GM18907 (cell line): ENCODE data around the gene TST.

Experiments used
- ATAC-seq: cut with Tn5 transposase; IDR thresholded peaks from one replicate; pipeline ENCODE4 v1.9.1; 2021; ENCODE audit warnings: mild to moderate bottlenecking, moderate library complexity; ENCODE audit not compliant: unreplicated experiment

Gene TST

DNA sequence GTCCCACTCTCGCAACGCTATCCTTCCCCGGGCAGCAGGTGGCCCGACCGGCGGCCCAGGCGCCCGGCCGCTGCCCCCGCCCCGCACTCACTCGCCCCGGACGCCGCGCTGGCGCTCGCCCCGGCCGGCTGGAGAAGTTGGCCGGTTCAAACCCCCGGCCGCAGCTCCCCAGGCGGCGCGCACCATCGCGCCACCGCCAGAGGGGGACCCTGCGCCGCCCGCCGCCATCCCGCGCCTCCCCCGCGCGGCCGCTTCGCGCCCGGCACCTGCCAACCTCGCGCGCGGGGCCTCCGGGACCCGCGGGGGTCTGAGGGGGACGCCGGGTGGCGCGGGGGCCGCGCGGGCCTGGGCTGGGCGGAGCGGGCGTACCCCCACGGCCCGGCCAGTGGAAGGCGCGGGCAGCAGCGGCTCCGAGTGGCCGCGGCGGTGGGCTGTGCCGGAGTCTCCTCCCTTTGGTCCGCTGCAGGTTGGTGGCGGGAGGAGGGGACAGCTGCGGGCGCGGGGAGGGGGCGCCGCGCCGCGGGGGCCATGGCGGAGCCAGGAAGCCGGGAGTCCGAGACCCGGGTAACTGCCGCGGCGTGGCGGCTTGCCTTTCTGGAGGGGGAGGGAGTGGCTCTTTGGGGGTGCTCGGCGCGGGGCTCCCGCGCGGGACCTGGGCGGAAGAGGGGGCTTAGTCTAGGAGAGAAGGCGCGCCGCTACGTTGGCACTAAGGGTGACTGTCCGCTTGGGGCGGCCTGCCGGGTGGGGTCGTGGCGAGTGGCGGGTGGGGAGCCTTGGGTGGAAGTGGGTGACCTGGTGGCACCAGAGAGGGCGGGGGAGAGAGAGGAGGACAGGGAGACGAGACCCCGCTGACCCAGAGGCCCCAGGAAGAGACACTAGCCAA lies at the start of gene TST, which contains the start of gene MPST:
Gene TST, minus strand, starts transcription at position 139 of the 883 bp plus-strand sequence. CDS start 715 bp downstream, outside the sequence.
Gene MPST, plus strand, starts transcription at position 434 of the 883 bp plus-strand sequence. Its CDS starts 95 bp downstream, at position 529.
- ATAC-seq, result peak; percentile 73

DNA sequence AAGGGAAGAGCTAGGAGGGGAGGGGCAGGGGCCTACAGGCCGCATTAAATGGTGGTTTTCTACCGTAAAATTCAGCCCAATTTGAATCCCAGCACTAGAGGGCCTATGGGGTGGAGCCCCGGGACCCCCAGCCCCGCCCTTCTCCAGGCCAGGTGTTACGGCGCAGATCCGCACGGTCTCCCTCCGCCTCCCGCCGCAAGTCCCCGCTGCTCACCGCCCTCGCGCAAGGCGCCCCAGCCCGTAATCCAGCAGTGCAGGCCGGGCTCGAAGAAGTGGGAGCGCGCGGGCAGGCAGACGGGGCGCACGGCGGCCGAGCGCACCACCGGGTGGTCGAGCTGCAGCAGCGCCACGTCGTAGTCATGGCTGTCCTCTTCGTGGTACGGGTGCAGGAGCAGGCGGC lies 49.6 kb upstream of the TST start:
- no peak for ATAC-seq

DNA sequence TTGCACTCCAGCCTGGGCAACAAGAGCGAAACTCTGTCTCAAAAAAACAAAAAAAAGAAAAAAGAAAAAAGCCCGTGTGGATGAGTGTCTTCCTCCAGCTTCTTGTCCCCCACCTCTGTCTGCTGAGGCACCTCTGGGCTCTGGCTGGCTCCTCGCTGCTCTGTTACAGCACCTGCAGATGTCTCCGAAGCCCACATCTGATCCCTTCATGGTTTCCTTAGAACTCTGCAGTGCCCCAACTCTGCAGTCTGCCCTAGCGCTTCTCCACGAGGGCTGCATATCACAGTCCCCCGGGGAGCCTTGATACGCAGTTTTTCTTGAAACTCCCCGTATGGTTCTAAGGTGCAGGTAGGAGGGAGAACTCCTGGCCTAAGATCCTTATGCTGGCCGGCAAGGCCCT lies 48.2 kb upstream of the TST start:
- no peak for ATAC-seq

DNA sequence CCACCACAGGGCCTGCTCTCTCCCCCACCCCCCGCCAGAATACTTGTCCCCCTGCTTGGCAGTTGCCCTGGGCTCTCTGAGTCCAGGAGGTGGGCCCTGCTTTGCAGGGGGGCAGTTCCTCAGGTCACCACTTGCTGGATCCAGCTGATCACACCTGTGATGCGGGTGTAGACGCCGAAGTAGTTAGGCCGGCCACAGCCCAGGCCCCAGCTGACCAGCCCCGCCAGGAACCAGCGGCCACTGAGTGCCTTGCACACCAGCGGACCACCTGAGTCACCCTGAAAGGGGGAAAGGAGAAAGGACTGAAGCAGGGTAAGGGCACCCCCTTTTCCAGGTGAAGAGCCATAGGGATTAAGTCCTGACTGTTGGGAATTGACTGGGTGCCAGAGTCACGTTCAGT lies 46.7 kb upstream of the TST start:
- ATAC-seq, result no peak

DNA sequence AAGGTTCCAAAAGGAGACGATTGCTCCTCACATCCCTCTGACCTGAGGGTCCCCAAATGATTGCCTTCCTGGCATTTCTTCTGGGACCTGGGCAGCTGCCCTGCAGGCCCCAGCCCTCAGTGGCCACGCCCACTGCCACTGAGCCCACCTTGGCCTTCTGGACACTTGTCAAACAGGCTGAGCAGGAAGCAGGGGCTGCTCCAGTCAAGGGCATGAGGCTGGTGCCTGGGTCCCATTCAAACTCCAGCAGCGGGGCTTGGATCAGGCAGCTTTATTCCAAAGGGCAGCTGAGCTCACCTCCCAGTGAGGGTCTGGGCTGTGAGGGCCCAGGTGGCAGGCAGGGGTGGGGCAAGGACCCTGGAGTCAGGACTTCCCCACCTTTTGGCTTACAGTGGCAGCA lies 45.9 kb upstream of the TST start:
- ATAC-seq, result no peak

DNA sequence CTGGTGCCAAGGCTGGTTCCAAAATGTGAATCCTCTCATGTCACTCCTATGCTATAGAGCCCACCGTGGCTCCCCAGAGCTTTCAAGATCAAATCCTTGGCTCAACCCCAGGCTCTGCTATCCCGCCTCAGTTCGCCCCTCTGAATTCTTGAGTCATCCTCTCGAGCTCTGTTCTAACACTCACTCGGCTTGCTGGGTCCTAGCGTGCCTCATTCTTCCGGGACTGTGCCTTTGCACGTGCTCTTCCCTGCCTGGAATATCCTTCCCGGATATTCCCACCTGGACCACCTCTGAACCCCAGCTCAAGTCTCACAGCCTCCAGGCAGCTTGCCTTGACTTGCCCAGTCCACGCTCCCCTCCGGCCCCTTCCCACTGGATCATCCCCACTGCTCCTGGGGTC lies 45.3 kb upstream of the TST start:
- ATAC-seq, result no peak

DNA sequence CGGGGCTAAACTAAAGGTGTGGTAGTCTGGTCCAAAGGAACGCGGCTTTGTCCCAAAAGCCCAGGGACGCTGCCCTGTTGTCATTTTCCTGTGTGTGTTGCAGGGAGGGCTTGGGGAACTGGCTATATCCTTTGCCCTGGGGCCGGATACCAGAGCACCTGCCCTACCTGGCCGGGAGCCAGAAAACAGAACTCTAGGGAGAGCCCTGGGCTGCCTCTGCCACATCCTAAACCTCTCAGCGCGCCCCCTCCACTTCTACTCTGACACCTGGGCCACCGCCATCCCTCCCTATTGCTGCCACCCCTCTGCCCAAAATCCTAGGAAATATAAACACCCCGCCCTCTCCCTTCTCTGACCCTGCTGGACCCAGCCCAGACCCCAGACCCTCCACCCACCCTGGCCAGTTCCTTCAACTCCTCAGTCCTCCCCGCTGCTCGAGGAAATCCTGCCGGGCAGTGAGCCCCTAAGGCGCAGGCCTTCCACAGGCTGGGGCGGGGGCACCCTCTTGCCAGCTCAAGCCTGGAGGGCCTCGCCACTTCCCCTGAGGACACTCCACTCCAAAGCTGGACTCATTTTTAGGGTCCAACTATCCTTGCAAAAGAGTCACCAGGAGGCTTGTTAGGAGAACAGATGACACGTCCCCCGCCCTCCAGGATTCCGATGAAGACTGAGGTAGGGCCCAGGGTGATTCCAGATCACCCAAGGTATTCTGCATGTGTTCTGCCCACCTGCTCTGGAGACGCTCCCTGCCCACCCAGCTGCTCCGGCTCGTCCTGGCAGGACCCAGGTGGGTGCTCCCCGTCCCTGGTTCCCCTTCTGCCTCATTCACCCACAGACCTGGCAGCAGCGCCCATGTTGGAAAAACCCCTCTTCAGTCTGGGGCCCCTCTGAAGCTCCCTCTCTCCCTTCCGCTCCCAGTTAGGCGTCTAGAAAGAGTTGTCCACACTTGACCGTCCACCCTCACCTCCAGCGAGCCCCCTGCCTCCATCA lies 44.5 kb upstream of the TST start:
- ATAC-seq, result no peak

DNA sequence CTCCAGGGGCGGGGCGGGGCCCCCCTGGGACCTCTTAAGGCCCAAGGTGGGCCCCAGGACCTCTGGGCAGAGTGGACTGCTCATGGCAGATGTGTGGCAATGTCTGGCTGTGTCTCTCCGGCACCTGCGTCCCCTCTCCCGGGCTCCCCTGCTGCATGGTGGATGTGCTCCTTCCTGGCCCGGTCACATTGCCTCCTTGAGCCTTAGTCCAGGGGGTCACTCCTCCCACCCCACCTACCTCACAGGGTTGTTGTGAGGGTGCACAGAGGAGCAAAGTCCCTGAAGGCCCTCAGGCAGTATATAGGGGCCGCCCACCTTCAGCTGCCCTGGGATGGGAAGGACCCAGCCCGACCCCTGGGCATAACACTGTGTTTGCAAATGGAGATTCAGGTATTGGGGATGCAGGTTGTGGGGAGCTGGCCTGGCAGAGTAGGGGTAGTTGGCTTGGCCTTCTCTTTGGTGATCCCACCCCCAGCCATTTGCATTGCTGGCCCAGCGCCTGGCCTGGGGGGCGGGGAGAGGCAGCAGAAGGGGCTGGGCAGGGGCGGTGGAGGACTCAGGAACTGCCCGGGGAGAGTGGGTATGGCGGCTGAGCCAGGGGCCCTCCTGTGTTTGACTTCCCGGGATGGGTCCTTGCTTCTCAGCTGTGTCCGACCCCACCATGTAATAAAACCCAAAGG lies 43.6 kb upstream of the TST start:
- no peak for ATAC-seq

DNA sequence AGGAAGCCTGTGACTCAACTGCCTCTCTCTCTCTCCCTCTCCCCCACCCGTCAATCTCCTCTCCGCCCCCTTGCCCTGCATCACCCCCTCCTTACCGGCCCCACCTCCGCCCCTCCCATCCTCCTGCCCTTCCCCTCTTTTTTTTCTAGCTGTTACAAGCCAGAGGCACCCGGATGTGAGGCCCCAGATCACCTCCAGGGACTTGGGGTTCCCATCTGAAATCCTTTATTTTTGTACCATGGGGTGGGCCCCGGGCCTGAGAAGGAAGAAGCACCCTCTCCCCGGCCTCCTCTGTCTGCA lies 43.1 kb upstream of the TST start:
- no peak for ATAC-seq

DNA sequence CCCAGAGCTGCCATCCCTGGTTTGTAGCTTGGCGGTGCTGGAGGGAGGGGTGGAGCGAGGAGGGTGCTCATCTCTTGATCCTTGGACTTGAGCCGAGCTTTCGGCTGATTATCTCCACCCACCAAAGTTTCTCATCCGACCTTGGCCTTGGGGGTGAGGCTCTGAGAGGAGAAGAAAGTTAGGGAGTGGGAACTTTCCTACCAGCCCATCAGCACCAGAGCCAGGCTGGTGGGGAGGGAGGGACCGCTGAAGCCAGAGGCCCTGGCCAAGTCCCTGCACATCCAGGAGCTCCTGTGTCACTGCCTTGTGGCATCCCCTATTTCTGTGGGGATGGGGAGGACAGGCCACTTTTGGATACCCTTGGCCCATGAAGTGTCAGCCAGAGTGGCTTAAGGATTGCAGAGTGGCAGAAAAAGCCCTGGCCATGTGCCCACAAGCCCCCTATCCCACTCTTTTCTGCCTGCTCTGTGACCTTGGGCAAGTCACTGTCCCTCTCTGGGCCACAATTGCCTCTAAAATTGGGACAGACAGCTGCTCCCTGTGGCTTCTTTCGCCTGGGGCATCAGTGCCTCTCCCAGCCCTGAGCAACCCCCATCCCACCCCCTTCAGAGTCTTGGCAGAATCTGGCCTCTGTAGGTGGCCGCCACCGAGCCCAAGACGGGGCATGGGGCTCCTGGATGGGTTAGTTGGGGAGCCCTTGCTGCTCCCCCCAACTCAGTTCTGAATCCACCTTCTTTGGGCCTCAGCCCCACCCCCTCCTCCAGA lies 42.5 kb upstream of the TST start:
- ATAC-seq, result no peak

DNA sequence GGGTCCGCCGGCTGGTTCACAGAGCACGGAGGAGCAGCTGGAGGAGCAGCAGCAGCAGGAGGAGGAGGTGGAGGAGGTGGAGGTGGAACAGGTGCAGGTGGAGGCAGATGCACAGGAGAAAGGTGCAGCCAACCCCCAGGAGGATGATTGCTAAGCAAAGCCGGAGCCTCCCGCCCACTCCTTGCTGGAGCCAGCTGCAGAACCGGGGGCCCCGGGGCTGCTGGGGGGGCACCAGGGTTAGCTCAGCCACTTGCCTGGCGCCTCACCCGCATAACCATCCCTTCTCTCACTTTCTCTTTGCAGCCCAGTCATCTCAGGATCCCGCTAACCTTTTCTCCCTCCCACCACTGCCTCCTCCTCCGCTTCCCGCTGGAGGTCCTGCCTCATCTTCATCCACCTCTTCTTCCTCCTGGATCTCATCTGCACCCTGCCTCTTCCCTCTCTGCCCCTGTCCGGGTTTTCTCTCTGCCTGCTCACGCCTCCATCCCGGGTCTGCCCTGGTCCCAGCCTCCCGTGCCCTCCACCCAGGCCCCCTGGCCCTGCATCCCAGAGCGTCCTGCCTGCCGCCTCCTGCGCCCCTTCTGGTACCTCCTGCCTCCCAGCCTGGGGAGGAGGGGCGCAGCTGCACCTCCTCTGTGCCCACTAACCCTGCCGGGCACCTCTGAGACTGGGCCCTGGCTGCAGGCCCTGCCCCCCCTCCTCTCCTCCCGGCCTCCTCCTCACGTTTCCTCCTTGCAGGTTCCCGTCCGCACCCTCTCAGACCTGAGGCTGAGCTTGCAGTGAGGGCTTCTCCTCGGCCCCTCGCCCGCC lies 41.8 kb upstream of the TST start:
- no peak for ATAC-seq

DNA sequence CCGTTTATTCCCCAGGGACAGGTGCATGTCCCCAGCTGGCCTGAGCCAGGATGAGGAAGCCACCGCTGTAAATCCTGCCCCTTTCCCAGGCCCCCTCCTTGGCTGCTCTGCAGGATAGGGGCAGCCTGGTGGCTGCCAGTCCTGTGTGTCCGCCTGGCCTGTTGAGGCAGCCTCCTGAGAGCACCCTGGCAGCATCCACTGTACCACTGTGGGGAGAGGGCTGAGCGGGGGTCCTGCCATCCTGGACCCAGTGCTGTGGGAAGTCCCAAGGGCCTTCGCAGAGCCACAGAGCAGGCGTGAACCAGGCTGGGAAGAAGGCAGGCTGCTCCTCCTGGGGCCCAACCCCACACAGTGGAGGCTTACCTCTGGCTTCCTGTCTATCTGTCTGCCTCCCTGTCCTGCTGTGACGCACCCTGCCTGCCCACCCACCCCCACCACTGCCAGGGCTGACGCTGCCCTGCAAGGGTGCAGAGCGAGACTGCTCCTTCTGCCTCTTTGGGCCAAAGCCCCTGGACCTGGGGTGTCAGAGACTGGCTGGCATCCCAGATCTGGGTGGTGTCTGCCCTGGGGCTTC lies 40.7 kb upstream of the TST start:
- ATAC-seq, result no peak

DNA sequence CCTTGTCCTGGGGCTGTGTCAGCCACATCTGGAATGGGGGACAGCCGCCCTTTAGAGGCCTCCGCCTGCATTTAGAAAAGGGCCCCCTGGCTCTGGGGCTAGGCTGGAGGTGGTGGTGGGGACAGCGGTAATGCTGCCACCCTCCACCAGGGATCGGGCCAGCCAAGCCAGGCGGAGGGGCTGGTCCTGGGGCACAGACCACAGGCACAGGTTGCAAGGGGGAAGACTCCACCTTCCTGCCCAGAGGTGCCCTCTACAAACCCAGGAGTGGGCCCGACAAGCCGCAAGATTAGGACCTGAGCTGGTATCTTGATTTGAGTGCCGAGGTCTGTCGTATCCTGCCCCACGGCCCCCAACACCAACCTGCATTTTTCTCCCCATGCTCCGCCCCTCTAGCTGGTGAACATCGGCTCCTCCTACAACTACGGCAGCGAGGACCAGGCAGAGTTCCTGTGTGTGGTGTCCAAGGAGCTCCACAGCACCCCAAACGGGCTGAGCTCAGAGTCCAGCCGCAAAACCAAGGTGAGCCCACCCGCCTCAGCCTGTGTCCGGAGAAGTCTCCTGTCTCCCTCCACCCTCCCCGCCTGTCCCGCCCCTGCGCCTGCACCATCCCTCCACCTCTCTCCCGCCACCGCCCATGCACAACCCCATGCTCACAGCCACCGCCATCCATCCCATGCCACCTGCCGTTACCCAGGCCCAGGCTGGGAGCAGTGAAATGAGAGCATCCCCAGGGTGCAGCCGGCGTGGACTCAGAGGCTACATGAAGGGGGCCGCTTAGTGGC lies 39.9 kb upstream of the TST start:
- ATAC-seq, result no peak

DNA sequence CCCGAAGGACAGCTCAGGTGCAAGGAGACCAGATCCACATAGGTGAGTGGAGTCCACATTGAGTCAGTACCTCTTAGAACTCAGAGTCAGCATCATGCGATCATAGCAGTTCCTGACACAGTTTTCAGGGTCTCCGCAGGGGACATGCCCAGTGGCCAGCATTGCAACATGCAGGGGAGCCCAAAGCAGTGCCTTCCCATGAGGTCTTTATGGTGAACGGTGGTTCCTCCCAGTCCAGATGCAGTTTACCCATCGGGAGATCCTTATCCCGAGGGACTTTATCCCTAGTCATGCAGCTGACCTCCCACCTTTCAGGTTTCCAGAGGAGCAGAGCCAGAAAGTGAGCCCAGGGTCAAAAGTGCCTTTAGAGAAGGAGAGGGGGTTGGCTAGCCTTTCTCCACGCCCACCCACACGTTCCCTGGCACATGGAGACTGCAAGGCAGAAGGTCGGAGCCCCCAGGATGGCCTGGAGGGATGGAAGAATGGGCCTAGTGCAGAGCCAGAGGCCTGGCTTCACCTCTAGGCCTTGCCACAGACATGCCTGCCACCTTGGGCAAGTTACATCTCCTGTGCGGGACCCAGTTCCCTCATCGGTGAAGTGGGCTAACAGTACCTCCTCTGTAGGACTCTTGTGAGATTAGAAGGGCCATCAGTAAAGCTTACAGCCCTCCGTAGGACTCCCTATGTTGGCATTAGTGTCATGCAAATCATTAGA lies 38.7 kb upstream of the TST start:
- no peak for ATAC-seq

DNA sequence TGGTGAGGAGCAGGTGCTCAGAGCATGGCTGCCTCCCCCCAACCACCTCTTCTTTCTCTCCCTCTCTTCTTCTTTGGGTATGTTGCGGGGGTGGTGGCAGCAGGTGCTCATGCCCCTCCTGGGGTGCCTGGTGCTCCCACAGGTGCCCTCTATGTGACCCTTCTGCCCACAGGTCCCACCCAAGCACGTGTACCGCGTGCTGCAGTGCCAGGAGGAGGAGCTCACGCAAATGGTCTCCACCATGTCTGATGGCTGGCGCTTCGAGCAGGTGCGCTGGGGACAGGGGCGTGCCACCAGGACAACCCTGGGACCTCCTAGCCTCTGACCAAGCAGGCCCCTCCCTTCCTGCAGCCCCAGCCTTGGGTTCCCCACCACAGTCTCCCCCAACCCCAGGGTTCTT lies 38.0 kb upstream of the TST start:
- no peak for ATAC-seq

DNA sequence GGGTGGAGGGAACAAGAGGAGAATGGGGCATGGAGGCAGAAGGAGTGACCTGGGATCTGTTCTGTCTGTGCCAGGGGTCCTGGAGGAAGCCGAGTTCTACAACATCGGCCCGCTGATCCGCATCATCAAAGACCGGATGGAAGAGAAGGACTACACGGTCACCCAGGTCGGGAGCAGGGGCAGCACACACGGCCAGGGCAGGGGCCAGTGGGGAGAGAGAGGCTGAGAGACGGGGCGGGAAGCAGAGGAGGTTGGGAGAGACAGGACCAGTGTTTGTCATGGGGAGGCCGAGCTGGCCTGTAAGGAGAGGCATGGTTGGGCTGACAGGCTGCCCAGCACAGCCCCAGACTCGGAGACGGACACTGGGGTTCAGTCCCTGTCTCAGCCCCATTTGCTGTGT lies 37.0 kb upstream of the TST start:
- ATAC-seq, result no peak

DNA sequence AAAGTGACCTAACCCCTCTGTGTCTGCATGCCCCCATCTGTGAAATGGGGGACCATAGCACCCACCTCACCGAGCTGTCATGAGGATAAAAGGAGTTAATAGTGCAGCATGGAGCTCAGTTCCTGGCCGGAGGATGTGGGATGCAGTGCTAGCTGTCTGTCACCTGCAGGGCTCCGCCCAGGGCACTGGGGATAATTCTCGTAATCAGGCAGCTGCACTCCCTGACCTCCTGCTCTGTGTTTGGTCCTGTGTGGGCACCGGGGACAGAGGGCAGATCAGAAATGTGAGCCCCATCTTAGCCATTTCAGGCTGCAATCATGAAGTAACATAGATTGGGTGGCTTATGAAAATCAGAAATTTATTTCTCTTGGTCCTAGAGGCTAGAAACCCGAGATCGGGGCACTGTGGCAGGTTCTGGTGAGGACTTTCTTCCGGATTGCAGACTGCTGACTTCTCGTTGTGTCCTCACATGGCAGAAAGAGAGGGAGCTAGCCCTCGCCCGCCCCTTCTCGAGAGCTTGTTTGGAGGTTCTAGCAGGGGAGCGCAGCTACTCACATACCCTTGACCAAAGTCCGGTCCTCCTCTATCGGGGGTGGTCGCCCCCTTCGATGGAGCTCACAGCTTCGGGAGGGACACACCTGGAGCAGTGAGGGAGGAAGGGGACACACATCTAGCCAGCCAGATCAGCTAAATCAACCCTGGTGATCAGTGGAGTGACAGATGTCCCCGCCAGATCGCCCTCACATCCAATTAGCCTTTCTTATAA lies 35.5 kb upstream of the TST start:
- no peak for ATAC-seq
